ENCODE results near the gene SUSD4.

The SUSD4 gene

DNA sequence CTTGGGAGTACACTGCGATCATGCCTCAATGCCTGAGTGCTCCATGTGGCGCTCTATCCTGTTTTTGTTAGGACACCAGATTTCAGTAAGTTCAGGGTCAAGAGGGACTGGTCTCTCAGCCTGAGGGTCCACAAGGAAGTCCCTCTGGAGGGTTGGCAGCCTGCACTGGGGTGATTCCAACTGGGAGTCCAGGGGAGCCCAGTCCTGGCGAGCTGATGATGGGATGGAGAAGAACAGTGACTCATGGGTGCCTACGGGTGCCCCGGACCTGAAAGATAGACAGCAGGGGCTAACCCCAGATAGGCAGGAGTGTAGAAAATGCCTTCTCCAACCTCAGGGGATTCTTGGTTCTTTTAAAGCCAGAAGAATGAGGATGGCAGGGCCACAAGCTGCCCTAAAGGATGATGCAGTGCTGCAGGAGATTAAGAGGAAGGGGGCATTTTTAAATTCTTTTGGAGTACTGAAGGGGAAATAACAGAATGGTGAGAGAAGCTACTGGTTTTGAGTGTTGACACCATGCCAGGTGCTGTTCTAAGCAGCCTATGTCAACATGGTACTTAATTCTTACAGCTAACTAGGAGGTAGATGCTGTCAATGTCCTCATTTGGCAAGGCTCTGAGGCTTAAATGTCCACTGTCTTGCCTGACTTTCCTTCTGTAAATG is 152.5 kb downstream of the SUSD4 start:
- no peak overlapping the region for H3K9ac ChIP-seq (ENCODE audit: low read length)
- TF ChIP-seq EZH2 (IDR thresholded peaks at IDR 0.05; ENCODE audit: borderline replicate concordance, low read length): no peak
- TF ChIP-seq, protein P1, sequence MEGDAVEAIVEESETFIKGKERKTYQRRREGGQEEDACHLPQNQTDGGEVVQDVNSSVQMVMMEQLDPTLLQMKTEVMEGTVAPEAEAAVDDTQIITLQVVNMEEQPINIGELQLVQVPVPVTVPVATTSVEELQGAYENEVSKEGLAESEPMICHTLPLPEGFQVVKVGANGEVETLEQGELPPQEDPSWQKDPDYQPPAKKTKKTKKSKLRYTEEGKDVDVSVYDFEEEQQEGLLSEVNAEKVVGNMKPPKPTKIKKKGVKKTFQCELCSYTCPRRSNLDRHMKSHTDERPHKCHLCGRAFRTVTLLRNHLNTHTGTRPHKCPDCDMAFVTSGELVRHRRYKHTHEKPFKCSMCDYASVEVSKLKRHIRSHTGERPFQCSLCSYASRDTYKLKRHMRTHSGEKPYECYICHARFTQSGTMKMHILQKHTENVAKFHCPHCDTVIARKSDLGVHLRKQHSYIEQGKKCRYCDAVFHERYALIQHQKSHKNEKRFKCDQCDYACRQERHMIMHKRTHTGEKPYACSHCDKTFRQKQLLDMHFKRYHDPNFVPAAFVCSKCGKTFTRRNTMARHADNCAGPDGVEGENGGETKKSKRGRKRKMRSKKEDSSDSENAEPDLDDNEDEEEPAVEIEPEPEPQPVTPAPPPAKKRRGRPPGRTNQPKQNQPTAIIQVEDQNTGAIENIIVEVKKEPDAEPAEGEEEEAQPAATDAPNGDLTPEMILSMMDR (IDR thresholded peaks at IDR 0.05; ENCODE audit: low read length): no peak
- H3F3A ChIP-seq (ENCODE audit: insufficient read depth, low read length): no peaks in the 10 kb centered on the region
- H3K4me2 ChIP-seq (ENCODE audit: low read length): no peak overlapping the region
- H3K79me2 ChIP-seq (ENCODE audit: insufficient read depth, low read length): no peaks in the 10 kb centered on the region
- no peaks in the 10 kb centered on the region for H3K4me1 ChIP-seq (ENCODE audit: insufficient read depth, low read length, severe bottlenecking)
- no peaks in the 10 kb centered on the region for H3K36me3 ChIP-seq (ENCODE audit: insufficient read depth, low read length)
- no peaks in the 10 kb centered on the region for H3K9me3 ChIP-seq (ENCODE audit: low read length)
- H2AFZ ChIP-seq (ENCODE audit: low read length): no peak overlapping the region
- H4K20me1 ChIP-seq (ENCODE audit: insufficient read depth, low read length): no peaks in the 10 kb centered on the region
- H3K27me3 ChIP-seq (ENCODE audit: insufficient read depth, low read length): no peaks in the 10 kb centered on the region
- H3K27ac ChIP-seq (ENCODE audit: low read depth, low read length, poor library complexity, severe bottlenecking): no peak overlapping the region
- no peak overlapping the region for H3K4me3 ChIP-seq (ENCODE audit: low read depth, low read length, poor library complexity, severe bottlenecking)
- no peaks in the 10 kb centered on the region for H3K9me2 ChIP-seq (ENCODE audit: low read depth, low read length)

DNA sequence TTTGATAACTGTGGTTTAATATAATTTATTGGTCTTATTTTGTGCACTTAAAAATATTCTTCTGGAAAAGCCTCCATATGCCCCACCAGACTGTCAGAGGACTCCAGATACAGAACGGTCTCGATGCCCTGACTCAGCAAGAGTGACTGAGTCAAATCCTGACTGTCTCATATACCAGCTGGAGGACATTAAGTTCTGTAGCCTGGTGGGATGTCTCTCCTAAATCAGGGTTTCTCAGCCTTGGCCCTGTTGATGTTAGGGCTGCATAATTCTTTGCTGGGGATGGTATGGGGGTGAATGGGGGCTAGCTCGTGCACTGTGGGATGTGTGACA is 153.2 kb downstream of the SUSD4 start:
- no peaks in the 10 kb centered on the region for H3K9me2 ChIP-seq (ENCODE audit: low read depth, low read length)
- H4K20me1 ChIP-seq (ENCODE audit: insufficient read depth, low read length): no peaks in the 10 kb centered on the region
- no peak for TF ChIP-seq EZH2 (IDR thresholded peaks at IDR 0.05; ENCODE audit: borderline replicate concordance, low read length)
- TF ChIP-seq, protein P1 (IDR thresholded peaks at IDR 0.05; ENCODE audit: low read length): no peak
- no peaks in the 10 kb centered on the region for H3K36me3 ChIP-seq (ENCODE audit: insufficient read depth, low read length)
- H3K27ac ChIP-seq (ENCODE audit: low read depth, low read length, poor library complexity, severe bottlenecking): no peak overlapping the region
- H3K79me2 ChIP-seq (ENCODE audit: insufficient read depth, low read length): no peaks in the 10 kb centered on the region
- H3F3A ChIP-seq (ENCODE audit: insufficient read depth, low read length): no peaks in the 10 kb centered on the region
- H3K9me3 ChIP-seq (ENCODE audit: low read length): no peaks in the 10 kb centered on the region
- H3K9ac ChIP-seq (ENCODE audit: low read length): no peak overlapping the region
- no peak overlapping the region for H3K4me3 ChIP-seq (ENCODE audit: low read depth, low read length, poor library complexity, severe bottlenecking)
- no peak overlapping the region for H3K4me2 ChIP-seq (ENCODE audit: low read length)
- H3K27me3 ChIP-seq (ENCODE audit: insufficient read depth, low read length): no peaks in the 10 kb centered on the region
- H2AFZ ChIP-seq (ENCODE audit: low read length): no peak overlapping the region
- H3K4me1 ChIP-seq (ENCODE audit: insufficient read depth, low read length, severe bottlenecking): no peaks in the 10 kb centered on the region

DNA sequence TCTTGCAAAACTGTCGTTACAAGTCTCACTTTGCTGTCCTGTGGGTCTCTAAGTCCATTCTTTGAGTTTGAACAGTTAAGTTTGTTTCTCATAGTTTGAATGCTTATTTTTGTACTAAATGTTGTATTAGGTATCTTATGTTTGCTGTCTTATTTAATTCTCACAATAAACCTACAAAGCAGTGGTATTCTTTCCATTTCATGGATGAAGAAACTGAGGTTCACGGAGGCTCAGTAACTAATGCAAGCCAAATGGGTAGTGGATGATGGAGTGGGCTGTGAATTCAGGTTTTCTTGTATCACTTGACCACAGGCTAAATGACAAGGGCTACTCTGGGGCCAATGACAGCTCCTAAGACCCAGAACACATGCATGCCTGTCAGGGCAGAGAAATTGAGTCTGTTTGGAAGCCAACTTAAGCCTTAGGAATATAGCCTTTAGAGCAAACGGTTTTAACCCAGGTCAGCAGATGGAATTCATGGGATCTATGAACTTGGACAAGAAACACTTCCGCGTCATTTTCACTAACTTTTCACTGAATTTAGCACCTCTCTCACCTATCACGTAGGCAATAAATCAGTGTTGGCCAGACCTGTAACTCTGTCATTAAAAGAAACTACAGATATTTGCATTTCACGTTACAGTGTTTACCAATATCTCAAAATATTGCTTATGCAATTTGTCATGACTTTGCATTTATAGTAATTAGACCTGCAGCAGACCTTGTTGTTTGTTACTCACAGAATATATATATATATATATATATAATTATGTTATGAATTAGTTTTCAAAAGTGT is 153.8 kb downstream of the SUSD4 start:
- H3K36me3 ChIP-seq (ENCODE audit: insufficient read depth, low read length): no peaks in the 10 kb centered on the region
- H4K20me1 ChIP-seq (ENCODE audit: insufficient read depth, low read length): no peaks in the 10 kb centered on the region
- no peak overlapping the region for H3K4me3 ChIP-seq (ENCODE audit: low read depth, low read length, poor library complexity, severe bottlenecking)
- no peaks in the 10 kb centered on the region for H3K9me3 ChIP-seq (ENCODE audit: low read length)
- no peak overlapping the region for H3K9ac ChIP-seq (ENCODE audit: low read length)
- no peaks in the 10 kb centered on the region for H3K4me1 ChIP-seq (ENCODE audit: insufficient read depth, low read length, severe bottlenecking)
- TF ChIP-seq EZH2 (IDR thresholded peaks at IDR 0.05; ENCODE audit: borderline replicate concordance, low read length): no peak
- TF ChIP-seq, protein P1 (IDR thresholded peaks at IDR 0.05; ENCODE audit: low read length): no peak
- H2AFZ ChIP-seq (ENCODE audit: low read length): no peak overlapping the region
- H3K79me2 ChIP-seq (ENCODE audit: insufficient read depth, low read length): no peaks in the 10 kb centered on the region
- H3K27me3 ChIP-seq (ENCODE audit: insufficient read depth, low read length): no peaks in the 10 kb centered on the region
- H3K4me2 ChIP-seq (ENCODE audit: low read length): no peak overlapping the region
- no peak overlapping the region for H3K27ac ChIP-seq (ENCODE audit: low read depth, low read length, poor library complexity, severe bottlenecking)
- H3F3A ChIP-seq (ENCODE audit: insufficient read depth, low read length): no peaks in the 10 kb centered on the region
- H3K9me2 ChIP-seq (ENCODE audit: low read depth, low read length): no peaks in the 10 kb centered on the region

All from OCI-LY1 (cell line).